Activated CD8-positive, alpha-beta T cell treated with anti-CD3 and anti-CD28 coated beads, Interleukin-2, amount 10 ng/mL, durations not matched to agents 7 days and 5 days (primary cell): ENCODE data around the gene AP3B1. TPM values are rescaled to one million over a fixed set of nuclear protein-coding genes. Genes with fewer than 3 reads are reported as not detected.
"Not testable (repeated sequence)": the region's sequence is repeated elsewhere in the genome, so short reads cannot be mapped to it uniquely, and the experiment has no call there.

Experiments
- ATAC-seq: fragments of 150-1000 bp; cut with Tn5 transposase; one replicate; pipeline ENCODE4 v1.10.0; 2021; ENCODE audit warnings: moderate library complexity
- CTCF ChIA-PET: fragments of 350-600 bp; sonication (Branson Sonifier 250); formaldehyde crosslinking; loops from one replicate; lab custom pipeline; 2021; ENCODE audit warnings: antibody characterized with exemption; lab: Charles Lee
- POLR2A ChIA-PET: fragments of 350-600 bp; sonication (Branson Sonifier 250); formaldehyde crosslinking; loops from one replicate; lab custom pipeline; 2021; ENCODE audit warnings: antibody characterized with exemption; lab: Charles Lee
- DNase-seq: peaks from one replicate; pipeline ENCODE4 v3.0.0-alpha.2; 2020
- H3K27ac Mint-ChIP-seq: one replicate; pipeline ENCODE4 v1.8.0; 2021; ENCODE audit warnings: mild to moderate bottlenecking, mixed read lengths
- H3K27me3 Mint-ChIP-seq: one replicate; pipeline ENCODE4 v1.8.0; 2021; ENCODE audit warnings: low read depth, mixed read lengths
- H3K36me3 Mint-ChIP-seq: one replicate; pipeline ENCODE4 v1.8.0; 2021; ENCODE audit warnings: low read depth, mixed read lengths
- H3K4me1 Mint-ChIP-seq: one replicate; pipeline ENCODE4 v1.8.0; 2021; ENCODE audit warnings: low read depth, mixed read lengths
- H3K4me3 Mint-ChIP-seq: one replicate; pipeline ENCODE4 v1.8.0; 2021; ENCODE audit warnings: mild to moderate bottlenecking, mixed read lengths
- H3K9me3 Mint-ChIP-seq: one replicate; pipeline ENCODE4 v1.8.0; 2022; ENCODE audit warnings: mixed read lengths; ENCODE audit not compliant: insufficient read depth
- total RNA-seq, 2 experiments: library from RNA; stranded (reverse); gene quantifications; one replicate each; pipeline ENCODE4 v1.2.3, GENCODE V29; 2021

Gene AP3B1
- total RNA-seq, 2 experiments from 2014 or later: 42.9 to 44.3 TPM

GRCh38 chr5:78090002-78090401, 204.5 kb downstream of the AP3B1 start:
- POLR2A ChIA-PET: no interaction called here

DNA sequence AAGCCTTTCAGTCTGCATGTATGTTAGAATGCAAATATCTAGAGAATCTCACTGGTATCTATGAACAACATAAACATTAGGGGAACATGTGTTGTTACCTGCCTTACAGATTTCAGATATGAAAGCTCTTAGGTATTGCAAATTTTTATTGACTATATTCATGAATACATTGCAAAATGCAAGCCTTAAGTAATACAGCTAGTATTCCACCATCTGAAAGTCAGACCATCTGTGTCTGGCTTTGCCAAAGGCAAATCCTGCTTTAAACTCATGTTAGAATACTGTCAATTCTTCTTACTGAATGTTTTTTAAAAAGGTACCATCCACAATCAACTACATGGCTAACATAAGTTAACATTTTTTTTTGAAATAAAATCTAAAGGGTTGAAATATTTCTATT, 215.6 kb downstream of the AP3B1 start:
- H3K27me3 Mint-ChIP-seq: no peaks in the 10 kb centered on the region
- no peak overlapping the region for H3K27ac Mint-ChIP-seq
- CTCF ChIA-PET: no interaction called here
- no peaks in the 10 kb centered on the region for H3K9me3 Mint-ChIP-seq
- peaks cover 17% of the 10 kb centered on the region for H3K36me3 Mint-ChIP-seq
- ATAC-seq (no peak), DNase-seq (no peak)
- POLR2A ChIA-PET: no interaction called here
- no peaks in the 10 kb centered on the region for H3K4me1 Mint-ChIP-seq
- H3K4me3 Mint-ChIP-seq: no peak overlapping the region

More at GRCh38 chr5:78090002-78090401, 204.5 kb downstream of the AP3B1 start:
- peaks cover 38% of the 10 kb centered on the region for H3K36me3 Mint-ChIP-seq
- DNase-seq (no peak), ATAC-seq (no peak)
- no peaks in the 10 kb centered on the region for H3K27me3 Mint-ChIP-seq
- H3K4me1 Mint-ChIP-seq: no peaks in the 10 kb centered on the region
- no peaks in the 10 kb centered on the region for H3K9me3 Mint-ChIP-seq
- H3K27ac Mint-ChIP-seq: no peak overlapping the region
- H3K4me3 Mint-ChIP-seq: no peak overlapping the region
- CTCF ChIA-PET: no interaction called here

GRCh38 chr5:78077369-78078068, 217.0 kb downstream of the AP3B1 start:
- Mint-ChIP-seq H3K27ac (no peak overlapping the region), H3K27me3 (no peaks in the 10 kb centered on the region), H3K36me3 (peaks cover 14% of the 10 kb centered on the region), H3K9me3 (no peaks in the 10 kb centered on the region), H3K4me3 (no peak overlapping the region), H3K4me1 (no peaks in the 10 kb centered on the region)
- ATAC-seq (no peak), DNase-seq (no peak)
- ChIA-PET POLR2A (no interaction called here), CTCF (interaction anchor here (1.6 kb wide), 1 partner anchor 12 kb away, joined by 4 read pairs; no protein-coding TSS in a partner anchor)

DNA sequence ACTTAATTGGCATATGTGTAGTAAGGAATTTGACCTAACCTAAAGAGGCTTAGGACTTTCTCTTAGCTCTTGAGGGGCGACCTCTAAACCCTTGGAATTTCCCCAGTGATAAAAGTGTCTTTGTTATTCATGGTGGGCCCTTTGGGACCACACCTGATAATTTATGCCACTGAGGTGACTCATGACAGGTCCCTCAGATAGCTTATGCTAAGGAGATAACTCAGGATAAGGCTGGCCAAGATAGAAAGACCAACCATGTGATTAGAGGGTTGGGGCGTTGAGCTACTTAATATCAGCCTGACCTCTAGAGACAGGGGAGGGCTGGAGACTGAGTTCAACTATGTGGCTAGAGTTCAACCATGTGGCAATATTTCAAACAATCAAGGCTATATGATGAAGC, 218.1 kb downstream of the AP3B1 start:
- Mint-ChIP-seq H3K27ac (no peak overlapping the region), H3K36me3 (peaks cover 12% of the 10 kb centered on the region), H3K4me1 (no peaks in the 10 kb centered on the region), H3K27me3 (no peaks in the 10 kb centered on the region), H3K9me3 (no peaks in the 10 kb centered on the region), H3K4me3 (no peak overlapping the region)
- DNase-seq: no peak
- no peak for ATAC-seq
- ChIA-PET CTCF (interaction anchor here (1.6 kb wide), 1 partner anchor 13 kb away, joined by 4 read pairs; no protein-coding TSS in a partner anchor), POLR2A (no interaction called here)

DNA sequence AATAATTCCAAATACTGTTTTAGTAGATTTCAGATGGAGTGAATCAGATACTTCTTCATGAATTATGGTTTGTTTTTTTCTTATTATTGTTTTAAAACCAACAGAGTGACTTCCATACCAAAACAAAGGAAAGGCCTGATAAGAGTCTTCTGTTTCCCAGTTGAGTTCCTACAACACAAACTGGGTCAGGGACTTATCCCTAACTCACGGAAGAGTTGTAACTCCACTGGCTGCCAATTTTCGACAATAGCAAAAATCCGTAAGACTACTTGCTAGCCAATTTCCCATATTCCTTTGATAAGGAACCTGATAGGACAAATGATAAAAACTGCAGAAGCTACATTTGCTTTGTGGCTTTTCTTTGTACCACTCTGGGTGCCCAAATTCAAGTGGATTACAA, 219.2 kb downstream of the AP3B1 start:
- ChIA-PET POLR2A (no interaction called here), CTCF (no interaction called here)
- Mint-ChIP-seq H3K27me3 (no peaks in the 10 kb centered on the region), H3K9me3 (no peaks in the 10 kb centered on the region), H3K4me3 (no peak overlapping the region), H3K36me3 (peaks cover 16% of the 10 kb centered on the region), H3K4me1 (no peaks in the 10 kb centered on the region), H3K27ac (no peak overlapping the region)
- DNase-seq (no peak), ATAC-seq (no peak)

- CTCF ChIA-PET, H3K4me3 Mint-ChIP-seq, H3K27ac Mint-ChIP-seq, DNase-seq, ATAC-seq, H3K27me3 Mint-ChIP-seq, POLR2A ChIA-PET, H3K4me1 Mint-ChIP-seq: not testable (repeated sequence)
- Mint-ChIP-seq H3K36me3 (peaks cover 38% of the 10 kb centered on the region), H3K9me3 (peaks cover 13% of the 10 kb centered on the region)
Observed at GRCh38 chr5:78070691-78071090, 223.8 kb downstream of the AP3B1 start.

DNA sequence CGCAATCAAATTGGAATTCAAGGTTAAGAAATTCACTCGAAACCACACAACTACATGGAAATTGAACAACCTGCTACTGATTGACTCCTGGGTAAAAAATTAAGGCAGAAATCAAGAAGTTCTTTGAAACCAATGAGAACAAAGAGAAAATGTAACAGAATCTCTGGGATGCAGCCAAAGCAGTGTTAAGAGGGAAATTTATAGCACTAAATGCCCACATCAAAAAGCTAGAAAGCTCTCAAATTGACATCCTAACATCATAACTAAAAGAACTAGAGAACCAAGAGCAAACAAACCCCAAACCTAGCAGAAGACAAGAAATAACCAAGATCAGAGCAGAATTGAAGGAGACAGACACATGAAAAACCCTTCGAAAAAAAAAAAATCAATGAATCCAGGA, 226.9 kb downstream of the AP3B1 start:
- POLR2A ChIA-PET, DNase-seq, H3K27me3 Mint-ChIP-seq, ATAC-seq, H3K4me1 Mint-ChIP-seq, H3K4me3 Mint-ChIP-seq, CTCF ChIA-PET, H3K27ac Mint-ChIP-seq: not testable (repeated sequence)
- Mint-ChIP-seq H3K9me3 (peaks cover 13% of the 10 kb centered on the region), H3K36me3 (peaks cover 38% of the 10 kb centered on the region)

GRCh38 chr5:78066722-78067121, 227.8 kb downstream of the AP3B1 start:
- H3K27me3 Mint-ChIP-seq, CTCF ChIA-PET, H3K27ac Mint-ChIP-seq, POLR2A ChIA-PET, ATAC-seq, H3K4me3 Mint-ChIP-seq, H3K4me1 Mint-ChIP-seq, DNase-seq: not testable (repeated sequence)
- H3K36me3 Mint-ChIP-seq: peaks cover 36% of the 10 kb centered on the region
- H3K9me3 Mint-ChIP-seq: peaks cover 13% of the 10 kb centered on the region

GRCh38 chr5:78065663-78066062, 228.8 kb downstream of the AP3B1 start:
- CTCF ChIA-PET: no interaction called here
- ATAC-seq (no peak), DNase-seq (no peak)
- H3K36me3 Mint-ChIP-seq: peaks cover 30% of the 10 kb centered on the region
- peaks cover 13% of the 10 kb centered on the region for H3K9me3 Mint-ChIP-seq
- H3K27ac Mint-ChIP-seq: no peak overlapping the region
- no peaks in the 10 kb centered on the region for H3K4me1 Mint-ChIP-seq
- POLR2A ChIA-PET: no interaction called here
- H3K27me3 Mint-ChIP-seq: no peaks in the 10 kb centered on the region
- H3K4me3 Mint-ChIP-seq: no peak overlapping the region

DNA sequence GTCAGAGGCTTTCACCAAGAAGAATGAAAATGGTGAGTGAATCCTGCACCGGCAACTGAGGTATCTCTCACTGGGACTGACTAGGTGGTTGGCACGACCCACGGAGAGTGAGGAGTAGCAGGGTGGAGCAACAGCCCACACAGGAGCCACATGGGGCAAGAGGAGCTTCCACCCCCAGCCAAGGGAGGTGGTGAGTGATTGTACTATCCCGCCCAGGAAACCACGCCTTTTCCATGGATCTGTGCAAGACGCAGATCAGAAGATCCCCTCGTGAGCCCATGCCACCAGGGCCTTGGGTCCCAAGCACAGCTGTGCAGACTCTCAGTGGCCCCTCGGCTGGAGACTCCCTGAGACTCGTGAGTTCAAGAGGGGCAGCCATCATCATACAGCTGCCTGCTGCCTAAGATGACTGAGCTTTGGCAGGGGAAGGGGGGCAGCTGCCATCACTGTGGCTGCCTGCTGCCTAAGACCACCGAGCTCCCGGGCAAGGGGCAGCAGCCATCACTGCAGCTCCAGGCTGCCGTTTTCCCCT, 229.5 kb downstream of the AP3B1 start:
- DNase-seq (no peak), ATAC-seq (no peak)
- POLR2A ChIA-PET: no interaction called here
- Mint-ChIP-seq H3K27ac (no peak overlapping the region), H3K4me1 (no peaks in the 10 kb centered on the region), H3K4me3 (no peak overlapping the region), H3K27me3 (no peaks in the 10 kb centered on the region), H3K36me3 (peaks cover 27% of the 10 kb centered on the region), H3K9me3 (peaks cover 13% of the 10 kb centered on the region)
- CTCF ChIA-PET: no interaction called here

- Mint-ChIP-seq H3K27ac (no peak overlapping the region), H3K4me1 (no peaks in the 10 kb centered on the region), H3K36me3 (peaks cover 18% of the 10 kb centered on the region), H3K9me3 (peaks cover 13% of the 10 kb centered on the region), H3K27me3 (no peaks in the 10 kb centered on the region), H3K4me3 (no peak overlapping the region)
- POLR2A ChIA-PET: no interaction called here
- CTCF ChIA-PET: no interaction called here
- ATAC-seq: no peak
- no peak for DNase-seq
Observed at GRCh38 chr5:78063495-78063894, 231.0 kb downstream of the AP3B1 start.

DNA sequence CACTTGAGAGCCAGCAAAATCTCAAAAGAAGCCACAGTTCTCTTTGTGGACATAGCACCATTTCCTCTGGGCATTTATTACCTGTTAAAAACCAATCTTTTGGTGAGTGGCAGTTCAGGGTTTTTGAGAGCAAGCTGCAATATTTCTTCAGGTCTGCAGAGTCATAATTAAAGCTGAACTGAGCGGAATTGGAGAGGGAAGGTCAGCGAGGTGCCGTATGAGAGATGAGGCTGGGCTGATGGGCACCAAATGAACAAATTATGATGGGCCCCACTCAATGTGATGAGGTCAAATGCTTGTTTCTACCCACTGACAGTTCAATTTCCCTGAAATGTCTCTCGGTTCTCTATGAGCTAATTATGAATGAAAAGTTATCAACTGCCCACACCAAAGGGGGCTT, 231.9 kb downstream of the AP3B1 start:
- Mint-ChIP-seq H3K4me3 (no peak overlapping the region), H3K27me3 (no peaks in the 10 kb centered on the region), H3K4me1 (no peaks in the 10 kb centered on the region), H3K9me3 (peaks cover 12% of the 10 kb centered on the region), H3K36me3 (peaks cover 15% of the 10 kb centered on the region), H3K27ac (no peak overlapping the region)
- ChIA-PET POLR2A (no interaction called here), CTCF (no interaction called here)
- no peak for DNase-seq
- ATAC-seq: no peak
